Measurements from ENCODE around the gene SAPCD2.

Gene SAPCD2

GRCh38 chr9:137079401-137079787 lies 9.0 kb upstream of the SAPCD2 start:
- no peak for DNase-seq

- DNase-seq = no peak
Measured at GRCh38 chr9:137078701-137079400, 8.5 kb upstream of the SAPCD2 start.

- DNase-seq = no peak
Measured at GRCh38 chr9:137077758-137078693, 7.7 kb upstream of the SAPCD2 start.

- peak; percentile 69 for DNase-seq
Measured at GRCh38 chr9:137077010-137077747, 6.8 kb upstream of the SAPCD2 start, which contains the start of gene UAP1L1. Gene UAP1L1 (plus strand): TSS chr9:137077517. CDS start chr9:137077533, 16 bp downstream.

- DNase-seq = no peak
Measured at GRCh38 chr9:137076636-137077009, 6.3 kb upstream of the SAPCD2 start.

- DNase-seq = no peak
Measured at GRCh38 chr9:137075275-137075775, 5.0 kb upstream of the SAPCD2 start.

GRCh38 chr9:137074657-137075274 lies 4.4 kb upstream of the SAPCD2 start:
- no peak for DNase-seq

GRCh38 chr9:137073992-137074399 lies 3.6 kb upstream of the SAPCD2 start:
- DNase-seq = no peak

- peak; percentile 17 for DNase-seq
Measured at GRCh38 chr9:137071282-137071681, 925 bp upstream of the SAPCD2 start.

GRCh38 chr9:137070906-137071275 lies 534 bp upstream of the SAPCD2 start:
- peak; percentile 77 for DNase-seq

- peak; percentile 46 for DNase-seq
Measured at GRCh38 chr9:137069508-137070091, 757 bp downstream of the SAPCD2 start.

GRCh38 chr9:137068539-137069507 lies 1.5 kb downstream of the SAPCD2 start:
- no peak for DNase-seq

GRCh38 chr9:137067860-137068538 lies 2.4 kb downstream of the SAPCD2 start:
- DNase-seq = peak; percentile 88

GRCh38 chr9:137066096-137066861 lies 4.1 kb downstream of the SAPCD2 start:
- no peak for DNase-seq

GRCh38 chr9:137065336-137065967 lies 4.9 kb downstream of the SAPCD2 start:
- no peak for DNase-seq

- DNase-seq = no peak
Measured at GRCh38 chr9:137064880-137065164, 5.5 kb downstream of the SAPCD2 start.

- peak; percentile 62 for DNase-seq
Measured at GRCh38 chr9:137064027-137064879, 6.1 kb downstream of the SAPCD2 start.

- DNase-seq = no peak
Measured at GRCh38 chr9:137063311-137064026, 6.9 kb downstream of the SAPCD2 start.
